T-helper 22 cell (primary cell): ENCODE measurements around the gene RFX2.
"Not testable (repeated sequence)": the region's sequence is repeated elsewhere in the genome, so short reads cannot be mapped to it uniquely, and the experiment has no call there.

ENCODE experiments used
- DNase-seq: peaks from one replicate; pipeline ENCODE4 v3.0.0-alpha.2; 2020; ENCODE audit warnings: low read depth

RFX2 gene

DNA sequence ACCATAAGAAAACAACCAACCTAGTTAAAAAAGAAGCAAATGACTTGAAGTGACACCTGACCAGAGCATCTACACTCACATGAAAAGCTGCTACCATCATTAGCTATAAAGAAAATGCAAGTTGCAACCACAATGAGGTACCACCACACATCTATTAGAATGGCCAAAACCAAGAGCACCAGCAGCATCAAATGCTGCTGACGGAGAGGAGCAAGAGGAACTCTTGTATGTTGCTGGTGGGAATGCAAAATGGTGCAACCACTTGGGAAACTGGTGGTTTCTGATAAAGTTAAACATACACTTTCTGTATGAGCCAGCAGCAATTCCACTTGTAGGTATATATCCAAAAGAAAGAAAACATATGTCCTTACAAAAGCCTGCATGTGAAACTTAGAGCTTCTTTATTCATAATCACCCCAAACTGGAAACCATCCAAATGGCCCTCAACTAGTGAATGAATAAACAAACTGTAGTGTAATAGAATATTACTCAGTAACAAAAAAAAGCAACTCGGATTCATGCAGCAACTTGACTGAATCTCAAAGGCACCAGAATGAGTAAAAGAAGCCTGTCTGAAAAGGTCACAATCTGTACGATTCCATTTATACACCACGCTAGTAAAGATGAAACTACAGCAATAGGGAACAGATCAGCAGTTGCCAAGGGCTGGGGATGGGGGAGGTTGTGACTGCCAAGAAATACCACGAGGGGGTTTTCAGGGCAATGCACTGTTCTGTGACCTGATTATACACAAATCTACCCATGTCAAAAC lies 71.5 kb downstream of the RFX2 start:
- no peak for DNase-seq

DNA sequence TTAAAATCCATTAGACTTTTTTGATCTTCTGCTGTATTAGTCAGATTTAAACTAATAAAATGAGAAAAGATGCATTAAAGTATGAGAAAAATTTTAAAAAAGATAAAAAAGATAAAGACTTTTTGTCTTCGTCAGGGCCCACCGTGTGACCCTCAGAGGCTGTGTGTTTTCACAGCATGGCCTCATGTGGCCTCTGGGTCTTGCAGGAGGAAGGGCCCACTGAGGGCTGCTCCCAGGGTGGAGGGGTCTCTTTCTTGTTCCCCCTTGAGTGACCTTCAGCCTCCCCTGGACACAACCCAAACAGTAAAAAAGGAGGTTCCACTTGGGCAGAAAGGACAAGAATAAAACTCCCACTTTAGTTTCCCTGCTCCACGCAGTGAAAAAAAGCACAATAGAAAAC lies 75.3 kb downstream of the RFX2 start:
- no peak for DNase-seq

DNA sequence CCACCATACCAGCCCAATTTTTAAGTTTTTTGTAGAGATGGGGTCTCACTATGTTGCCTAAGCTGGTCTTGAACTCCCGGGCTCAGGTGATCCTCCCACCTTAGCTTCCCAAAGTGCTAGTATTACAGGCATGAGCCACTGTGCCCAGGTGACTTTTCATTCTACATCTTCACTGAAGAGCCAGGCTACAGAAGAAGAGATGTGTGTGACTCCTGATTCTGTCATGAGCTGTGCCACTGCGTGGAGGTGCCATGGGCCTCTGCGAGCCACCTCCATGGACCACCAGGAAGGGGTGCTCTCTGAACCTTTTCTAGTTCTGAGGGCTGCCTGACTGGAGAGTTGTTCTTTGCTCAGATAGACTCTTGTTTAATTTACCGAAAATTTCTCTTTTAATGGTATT lies 75.8 kb downstream of the RFX2 start:
- no peak for DNase-seq

DNA sequence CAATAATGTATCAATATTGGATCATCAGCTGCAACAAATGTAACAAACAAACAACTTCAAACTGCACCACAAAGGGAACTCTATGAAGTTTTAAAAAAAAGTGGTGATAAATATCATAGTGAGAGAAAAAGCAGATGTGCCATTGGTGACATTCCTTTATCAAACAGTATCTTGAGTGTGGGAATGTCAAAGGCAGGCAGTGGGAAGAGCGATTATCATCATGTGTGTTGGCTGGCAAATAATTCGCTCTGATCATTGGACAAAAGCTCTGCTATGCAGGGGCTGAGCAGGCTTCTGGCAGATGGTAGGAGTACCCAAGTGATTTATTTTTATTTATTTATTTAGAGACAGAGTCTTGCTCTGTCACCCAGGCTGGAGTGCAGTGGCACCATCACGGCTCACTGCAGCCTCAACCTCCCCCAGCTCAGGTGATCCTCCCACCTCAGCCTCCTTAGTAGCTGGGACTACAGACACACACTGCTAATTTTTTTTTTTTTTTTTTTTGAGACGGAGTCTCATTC lies 76.5 kb downstream of the RFX2 start:
- no peak for DNase-seq

DNA sequence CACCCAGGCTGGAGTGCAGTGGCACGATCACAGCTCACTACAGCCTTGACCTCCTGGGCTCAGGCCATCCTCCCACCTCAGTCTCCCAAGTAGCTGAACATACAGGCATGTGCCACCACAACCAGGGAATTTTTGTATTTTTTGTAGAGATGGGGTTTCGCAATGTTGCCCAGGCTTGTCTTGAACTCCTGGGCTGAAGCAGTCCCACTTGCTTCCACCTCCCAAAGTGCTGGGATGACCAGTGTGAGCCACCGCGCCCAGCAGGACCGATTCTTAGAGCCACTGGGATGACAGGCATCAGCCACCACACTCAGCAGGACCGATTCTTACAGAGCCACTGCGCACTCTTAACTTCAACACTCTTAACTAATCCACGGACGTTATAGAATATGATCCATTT lies 77.5 kb downstream of the RFX2 start:
- DNase-seq, result no peak

DNA sequence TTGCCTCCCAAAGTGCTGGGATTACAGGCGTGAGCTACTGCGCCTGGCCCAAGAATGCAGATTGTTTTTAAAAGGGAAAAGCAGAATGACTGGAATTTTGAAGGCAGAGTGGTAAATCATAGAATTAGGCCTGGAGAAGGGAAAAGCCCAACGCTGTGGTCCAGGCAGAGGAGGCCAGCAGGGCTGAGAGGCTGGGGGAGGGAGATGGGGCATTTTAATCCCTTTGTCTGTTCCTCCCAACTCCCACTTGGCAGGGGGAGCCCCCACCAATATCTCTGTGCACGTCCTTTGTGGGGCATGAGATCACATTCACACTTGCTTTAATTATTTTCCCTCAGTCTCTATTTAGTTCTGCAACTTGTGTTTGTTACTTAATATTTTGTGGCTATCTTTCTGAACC lies 77.9 kb downstream of the RFX2 start:
- no peak for DNase-seq

DNA sequence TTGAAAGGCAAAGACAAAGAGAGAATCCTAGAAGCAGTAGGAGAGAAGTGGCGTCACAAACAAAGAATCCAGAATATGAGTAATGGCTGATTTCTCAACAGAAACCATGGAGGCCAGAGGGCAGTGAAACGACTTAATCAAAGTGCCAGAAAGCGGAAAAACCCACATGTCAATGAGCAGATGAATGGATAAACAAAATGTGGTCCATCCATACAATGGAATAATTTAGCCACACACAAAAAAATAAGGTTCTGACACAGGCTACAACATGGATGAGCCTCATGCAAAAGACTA lies 80.1 kb downstream of the RFX2 start:
- DNase-seq, result no peak

DNA sequence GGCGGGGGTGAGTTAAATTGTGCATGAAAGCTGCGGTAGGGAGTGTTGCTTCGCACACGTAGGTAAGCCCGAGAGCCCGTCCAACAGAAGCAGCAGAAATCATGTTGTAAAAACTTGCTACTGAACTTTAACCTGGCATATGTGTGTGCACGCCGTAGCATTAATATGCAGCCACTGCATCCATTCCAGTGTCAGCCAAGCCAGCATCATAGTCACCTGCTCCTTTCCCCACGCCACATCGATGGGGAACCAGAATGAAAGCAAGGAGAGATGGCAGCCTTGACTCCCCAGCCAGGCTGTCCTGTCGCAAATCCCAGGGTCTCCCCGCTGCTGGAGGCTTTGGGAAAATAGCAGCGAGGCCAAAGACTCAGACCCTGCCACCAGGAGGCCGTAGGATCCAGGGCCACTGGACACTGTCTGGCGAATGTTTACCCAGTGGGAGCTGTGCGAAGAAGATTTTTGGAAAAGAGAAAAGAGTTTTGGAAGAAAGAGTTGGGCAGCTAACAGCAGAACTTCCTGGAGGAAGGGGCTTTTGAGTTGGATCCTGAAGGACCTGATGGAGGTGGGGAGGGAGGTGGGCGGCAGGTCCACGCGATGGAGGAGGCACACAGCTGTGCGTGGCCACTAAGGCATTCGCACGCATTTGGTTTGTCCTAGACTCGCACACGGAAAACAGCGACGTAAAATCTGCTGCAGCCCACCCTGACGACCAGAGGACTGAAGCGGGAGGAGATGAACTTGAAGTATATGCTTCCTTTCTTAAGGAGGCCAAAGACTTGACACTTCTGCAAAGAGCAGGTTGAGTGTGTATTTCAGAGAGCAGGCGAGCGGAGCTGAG lies 83.7 kb downstream of the RFX2 start:
- no peak for DNase-seq

DNA sequence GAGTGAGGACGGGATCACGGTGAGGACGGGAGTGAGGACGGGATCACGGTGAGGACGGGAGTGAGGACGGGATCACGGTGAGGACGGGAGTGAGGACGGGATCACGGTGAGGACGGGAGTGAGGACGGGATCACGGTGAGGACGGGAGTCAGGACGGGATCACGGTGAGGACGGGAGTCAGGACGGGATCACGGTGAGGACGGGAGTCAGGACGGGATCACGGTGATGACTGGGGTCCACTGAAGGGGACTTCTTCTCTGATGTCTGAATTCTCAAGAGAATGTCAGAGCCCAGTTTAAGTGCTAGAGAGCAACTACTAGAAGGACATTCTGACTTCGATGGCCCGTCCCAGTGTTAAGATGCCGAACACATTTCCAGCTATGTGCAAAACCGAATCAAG lies 85.5 kb downstream of the RFX2 start:
- DNase-seq, result not testable (repeated sequence)

DNA sequence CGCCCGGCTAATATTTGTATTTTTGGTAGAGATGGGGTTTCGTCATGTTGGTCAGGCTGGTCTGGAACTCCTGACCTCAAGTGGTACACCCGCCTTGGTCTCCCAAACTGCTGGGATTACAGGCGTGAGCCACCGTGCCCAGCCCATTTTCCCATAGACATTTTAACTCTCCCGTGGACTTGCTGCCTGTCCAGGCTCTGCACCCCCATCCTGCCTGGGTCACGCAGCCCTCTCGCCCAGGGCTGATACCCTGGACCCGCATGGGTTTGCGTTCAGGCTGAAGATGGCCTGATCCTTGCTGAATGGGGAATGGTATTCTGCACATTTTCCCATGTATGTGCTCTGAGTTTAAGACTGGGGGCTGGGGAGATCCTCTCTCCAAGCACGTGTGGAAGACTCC lies 86.4 kb downstream of the RFX2 start:
- no peak for DNase-seq

DNA sequence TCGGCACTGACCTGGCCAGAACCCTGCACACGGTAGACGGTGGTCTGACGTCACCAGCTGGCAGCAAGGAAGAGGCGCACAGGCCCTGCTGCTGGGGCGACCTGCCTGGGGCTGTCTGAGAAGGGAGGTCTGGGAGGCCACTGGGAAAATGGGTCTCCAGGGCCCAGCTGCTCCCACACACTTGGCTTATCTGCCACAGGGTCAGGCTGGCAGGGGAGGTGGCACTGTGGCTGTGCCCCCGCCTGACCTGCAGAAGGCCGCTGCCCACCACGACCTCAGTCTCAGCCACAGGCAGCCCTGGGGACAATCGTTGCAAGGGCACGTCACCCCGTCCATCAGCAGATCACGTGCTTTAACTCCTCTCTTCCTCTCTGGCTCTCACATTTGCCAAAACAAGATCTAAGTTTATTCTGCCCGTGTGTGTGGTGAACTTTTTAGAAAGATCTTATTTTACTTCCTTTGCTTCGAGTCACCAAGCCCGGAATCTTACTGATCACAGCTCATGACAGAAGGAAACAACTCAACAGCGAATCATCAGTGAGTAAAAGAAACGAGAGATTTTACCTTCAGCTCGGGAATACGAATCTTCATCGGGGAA lies 87.1 kb downstream of the RFX2 start:
- DNase-seq, result no peak

DNA sequence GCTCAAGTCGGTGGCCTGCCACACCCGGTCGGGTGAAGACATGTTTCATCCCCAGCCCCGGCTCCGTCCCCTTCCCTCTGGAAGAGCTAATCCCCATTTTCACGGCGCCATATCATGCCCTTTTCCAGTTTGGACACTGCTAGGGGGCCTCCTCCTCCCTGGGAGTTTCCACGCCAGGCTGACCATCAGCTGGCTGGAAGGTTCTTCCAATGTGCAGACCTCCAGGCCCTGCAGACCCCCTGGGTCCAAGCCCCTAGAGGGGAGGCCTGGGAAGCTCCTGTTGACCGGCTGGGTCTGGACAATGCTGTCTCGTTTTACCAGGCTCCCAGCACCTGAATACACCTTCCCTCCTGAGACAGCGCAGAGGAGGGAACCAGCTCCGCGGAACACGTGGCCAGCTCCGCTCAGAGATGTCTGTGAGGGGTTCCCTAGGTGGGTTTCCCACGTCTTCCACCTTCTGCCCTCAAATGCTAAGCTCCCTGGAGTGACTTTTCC lies 87.7 kb downstream of the RFX2 start:
- DNase-seq, result no peak

DNA sequence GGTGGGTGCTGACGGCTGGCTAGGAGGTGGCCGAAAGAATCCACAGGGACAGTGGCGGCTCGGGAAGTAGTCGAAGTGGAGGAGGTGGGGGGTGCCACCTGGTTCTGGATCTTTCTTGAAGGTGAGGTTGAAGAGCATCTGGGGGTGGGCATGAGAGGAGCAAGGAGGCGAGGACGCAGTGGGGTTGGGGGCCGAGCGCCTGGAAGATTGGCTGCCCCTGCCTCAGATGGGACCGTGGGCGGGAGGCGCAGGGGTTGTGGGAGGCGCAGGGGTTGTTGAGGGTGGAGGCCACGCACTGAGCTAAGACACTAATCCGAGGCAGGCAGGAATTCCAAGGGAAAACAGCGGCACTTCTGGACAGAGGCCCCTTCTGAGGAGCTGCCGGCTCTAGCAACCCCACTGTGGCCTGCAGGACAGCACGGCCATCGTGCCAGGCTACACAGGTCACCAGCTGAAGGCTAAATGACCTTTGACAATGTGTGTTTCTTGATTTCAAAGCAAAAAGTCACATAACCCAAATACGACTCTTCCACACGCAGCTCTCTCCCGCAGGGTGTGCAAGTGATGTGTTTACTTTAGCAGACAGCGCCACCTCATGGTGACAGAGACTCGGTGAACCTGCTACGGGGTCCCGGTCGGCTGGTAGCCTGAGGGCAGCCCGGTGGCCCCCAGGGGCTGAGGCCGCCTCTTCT lies 88.3 kb downstream of the RFX2 start:
- peak; percentile 33 for DNase-seq

DNA sequence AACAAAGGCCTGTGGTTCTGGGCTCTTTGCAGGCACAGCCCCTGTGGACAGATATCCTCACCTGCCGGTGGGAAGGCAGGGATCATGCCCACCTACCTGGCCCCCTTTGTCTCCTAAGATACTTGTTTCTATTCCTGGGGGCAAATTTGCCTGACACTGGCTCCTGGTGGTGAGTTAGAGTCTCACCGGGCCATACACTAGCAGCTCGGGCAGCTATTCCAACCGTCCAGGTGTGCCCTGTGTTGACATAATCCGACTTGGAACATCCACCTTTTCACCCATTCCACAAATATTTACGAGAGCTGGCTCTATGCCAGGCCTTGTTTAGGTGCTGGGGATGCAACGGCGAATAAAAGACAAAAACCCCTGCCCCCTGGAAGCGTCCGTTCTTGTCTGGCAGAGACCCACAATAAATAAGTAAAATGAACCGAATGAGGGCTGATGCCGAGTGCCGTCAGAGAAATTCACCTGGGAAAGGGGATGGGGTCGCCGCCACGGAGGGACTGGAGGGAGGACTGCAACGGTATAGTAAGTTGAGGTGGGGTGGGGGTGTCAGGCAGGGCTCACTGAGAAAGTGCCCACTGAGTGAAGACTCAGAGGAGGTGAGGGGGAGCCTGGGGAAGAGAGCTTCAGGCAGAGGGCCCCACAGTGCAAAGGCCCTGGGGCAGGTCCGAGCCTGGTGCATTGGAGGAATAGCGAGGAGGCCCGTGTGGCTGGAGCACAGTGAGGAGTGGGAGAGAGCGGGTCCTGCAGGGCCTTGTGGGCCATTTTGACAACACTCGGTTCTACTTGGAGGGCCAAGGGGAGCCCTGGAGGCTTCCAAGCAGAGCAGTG lies 89.1 kb downstream of the RFX2 start:
- no peak for DNase-seq

DNA sequence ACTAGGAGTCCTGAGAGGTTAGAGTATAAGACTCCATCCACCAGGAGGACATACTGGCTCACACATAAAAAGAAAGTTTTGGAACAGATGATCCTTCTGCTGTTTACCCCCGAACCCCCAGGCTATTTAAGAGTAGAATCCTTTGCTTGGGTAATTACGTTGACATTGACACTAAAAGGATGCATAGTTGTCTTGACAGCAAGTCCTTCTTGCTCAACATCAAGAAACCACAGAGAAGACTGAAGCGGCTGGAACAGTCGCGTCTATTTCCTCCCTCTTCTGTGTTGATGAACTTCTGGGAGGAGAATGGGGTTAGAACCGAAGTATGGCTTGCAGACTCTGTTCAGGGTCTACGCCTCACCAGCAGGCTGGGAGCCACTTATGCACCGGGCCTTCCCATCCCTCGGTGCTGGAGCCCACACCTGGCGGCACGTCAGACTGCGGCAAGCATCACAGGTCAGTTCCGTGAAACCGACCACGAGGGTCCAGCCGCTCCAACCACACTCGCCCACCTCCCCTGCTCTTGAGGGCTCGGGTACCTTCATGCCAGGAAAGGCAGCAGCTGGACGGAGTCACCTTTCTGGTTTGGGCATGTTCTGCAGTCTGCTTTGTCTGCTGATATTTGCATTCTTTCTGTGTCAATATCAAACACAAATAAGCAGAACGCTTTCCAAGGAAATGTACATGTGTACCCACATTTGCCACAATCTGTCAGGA lies 90.0 kb downstream of the RFX2 start:
- DNase-seq, result no peak

DNA sequence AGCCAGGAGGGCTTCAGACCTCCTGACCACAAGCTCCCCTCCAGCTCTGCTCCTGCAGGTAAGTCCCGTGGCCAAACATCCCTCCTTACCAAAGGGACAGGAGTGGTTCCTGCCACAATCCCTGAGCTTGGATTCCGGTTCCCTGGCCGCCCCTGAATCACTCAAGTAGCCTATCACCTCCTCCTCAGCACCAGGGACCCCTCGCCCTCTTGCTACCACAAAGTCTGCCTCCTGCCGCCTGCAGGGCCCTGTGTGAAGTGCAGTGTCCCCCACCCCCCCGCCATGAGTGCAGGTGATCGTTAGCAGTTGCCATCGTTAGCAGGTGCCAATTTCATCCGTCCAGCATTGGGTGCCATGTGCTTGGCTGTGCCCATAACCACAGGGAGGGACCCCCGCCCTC lies 91.5 kb downstream of the RFX2 start:
- DNase-seq, result no peak

DNA sequence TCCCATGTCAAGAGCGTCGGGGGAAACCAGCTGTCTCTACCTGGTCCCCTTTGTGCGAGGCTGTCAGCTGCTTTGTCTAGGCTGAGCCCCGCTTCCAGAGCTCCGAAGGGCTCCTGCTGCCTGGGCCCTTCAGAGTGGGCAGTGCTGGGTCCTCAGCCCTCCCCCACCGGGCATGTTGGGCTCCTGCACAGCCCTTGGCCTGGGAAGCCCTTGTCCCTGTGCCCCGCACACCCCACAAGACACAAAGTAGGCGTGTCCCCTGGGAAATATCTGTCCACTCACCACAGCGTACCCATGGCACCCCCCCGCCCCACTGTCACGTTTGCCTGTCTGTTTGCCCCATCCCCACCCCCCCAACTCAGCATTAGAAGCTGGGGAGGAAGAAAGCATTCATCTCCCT lies 92.7 kb downstream of the RFX2 start:
- no peak for DNase-seq

DNA sequence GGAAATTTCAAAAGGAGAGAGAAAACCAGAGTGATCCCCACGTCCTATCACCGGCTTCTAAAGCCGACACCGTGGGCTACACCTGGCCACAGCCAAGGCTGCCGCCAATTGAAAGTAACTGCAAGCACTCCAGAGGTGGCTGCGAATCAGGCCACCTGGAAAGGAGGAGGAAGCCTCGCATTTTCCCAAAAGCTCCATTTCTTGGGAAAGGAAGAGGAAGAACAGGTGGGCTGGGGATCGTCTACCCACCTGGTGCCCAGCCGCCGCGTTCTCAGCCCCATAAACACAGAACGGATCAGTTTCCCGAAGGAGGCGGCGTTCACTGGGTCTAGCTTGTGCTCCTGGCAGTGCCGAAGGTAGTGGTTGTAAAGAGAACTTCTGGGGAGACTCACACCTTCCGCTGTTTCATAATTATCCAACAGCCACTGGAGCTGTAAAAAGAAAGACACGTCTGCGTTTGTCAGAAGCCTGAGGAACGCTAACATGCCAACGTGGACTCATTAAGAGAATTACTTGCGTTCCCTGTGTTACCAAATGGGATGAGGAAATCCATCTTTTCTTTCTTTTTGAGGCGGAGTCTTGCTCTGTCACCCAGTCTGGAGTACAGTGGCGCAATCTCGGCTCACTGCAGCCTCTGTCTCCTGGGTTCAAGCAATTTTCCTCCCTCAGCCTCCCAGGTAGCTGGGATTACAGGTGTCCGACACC lies 94.3 kb downstream of the RFX2 start:
- DNase-seq, result no peak

DNA sequence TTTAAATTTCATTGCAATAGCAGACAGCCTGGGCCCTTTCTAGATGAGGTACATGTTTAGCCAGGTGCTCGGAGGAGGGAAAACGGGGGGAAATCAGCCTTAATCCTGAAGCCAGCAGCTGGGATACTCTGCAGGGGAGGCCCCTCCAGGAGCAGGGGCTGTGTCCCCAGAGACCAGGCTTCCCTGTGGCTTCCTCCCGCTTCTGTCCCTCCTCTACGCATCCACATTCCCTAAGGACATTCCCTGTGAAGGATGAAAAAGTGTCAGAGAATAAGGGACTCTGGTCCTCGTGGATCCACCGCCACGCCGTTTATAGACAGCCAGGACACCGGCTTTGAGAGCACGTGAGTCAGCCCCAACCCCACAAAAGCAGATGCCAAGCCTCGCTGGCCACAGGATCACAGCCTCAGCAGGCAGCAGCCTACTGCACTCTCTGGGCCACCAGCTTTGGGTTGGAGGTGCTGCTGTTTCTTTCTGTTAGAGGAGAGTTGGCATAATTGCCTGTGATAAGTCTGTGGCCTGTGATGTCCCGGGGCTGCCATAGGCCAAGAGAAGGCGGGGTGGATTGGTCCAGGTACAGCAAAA lies 95.7 kb downstream of the RFX2 start:
- DNase-seq, result no peak
